OCI-LY7 (cell line): ENCODE data around the gene PZP. TPM values are rescaled to one million over a fixed set of nuclear protein-coding genes. Genes with fewer than 3 reads are reported as not detected.

Experiments
- BruUV-seq: library from RNA; stranded (reverse); fragments of 400-500 nt; replicated peaks from 2 replicates; lab custom pipeline; 2021; lab: Mats Ljungman, UMichigan
- CTCF ChIA-PET: fragments of 300-600 bp; sonication (Branson Sonifier 250); formaldehyde crosslinking; loops from one replicate; lab custom pipeline; 2022; ENCODE audit warnings: antibody characterized with exemption; ENCODE audit not compliant: unreplicated experiment; lab: Charles Lee
- POLR2A ChIA-PET: fragments of 300-600 bp; sonication (Branson Sonifier 250); formaldehyde crosslinking; loops from one replicate; lab custom pipeline; 2022; ENCODE audit warnings: antibody characterized with exemption; lab: Charles Lee
- DNase-seq: peaks from one replicate; pipeline ENCODE4 v3.0.0-alpha.2; 2015; ENCODE audit warnings: low spot score
- H2AFZ ChIP-seq: fragments of 200-600 bp; sonication (generic), shearing (Covaris generic); 2 replicates; pipeline ENCODE4 v1.6.1; 2014; ENCODE audit warnings: mild to moderate bottlenecking, antibody characterized with exemption, low read length, moderate library complexity
- H3K27ac ChIP-seq: fragments of 200-600 bp; sonication (generic); 2 replicates; pipeline ENCODE4 v1.5.1; 2014; ENCODE audit warnings: mixed run types, low read depth, mild to moderate bottlenecking, moderate library complexity, low read length, inconsistent platforms; ENCODE audit not compliant: poor library complexity, severe bottlenecking
- H3K36me3 ChIP-seq: fragments of 200-600 bp; sonication (generic); 2 replicates; pipeline ENCODE4 v1.6.1; 2014; ENCODE audit warnings: mild to moderate bottlenecking, antibody characterized with exemption, low read length, moderate library complexity, mixed read lengths; ENCODE audit not compliant: insufficient read depth
- H3K4me1 ChIP-seq: fragments of 200-600 bp; sonication (generic); 2 replicates; pipeline ENCODE4 v1.5.1; 2014; ENCODE audit warnings: mild to moderate bottlenecking, low read length; ENCODE audit not compliant: insufficient read depth, poor library complexity, severe bottlenecking
- H3K4me2 ChIP-seq: fragments of 200-600 bp; sonication (generic); 2 replicates; pipeline ENCODE4 v1.6.1; 2014; ENCODE audit warnings: mild to moderate bottlenecking, low read length
- H3K4me3 ChIP-seq: fragments of 200-600 bp; sonication (generic); 2 replicates; pipeline ENCODE4 v1.5.1; 2014; ENCODE audit warnings: mild to moderate bottlenecking, low read depth, low read length; ENCODE audit not compliant: poor library complexity, severe bottlenecking
- H3K79me2 ChIP-seq: fragments of 200-600 bp; sonication (generic); 2 replicates; pipeline ENCODE4 v1.6.1; 2016; ENCODE audit warnings: low read depth, mild to moderate bottlenecking, low read length, moderate library complexity, mixed read lengths; ENCODE audit not compliant: insufficient read depth
- H3K9me2 ChIP-seq: fragments of 200-600 bp; sonication (generic); 2 replicates; pipeline ENCODE4 v1.6.1; 2016; ENCODE audit warnings: mild to moderate bottlenecking, low read length, mixed read lengths; ENCODE audit not compliant: insufficient read depth
- H3K9me3 ChIP-seq: fragments of 200-600 bp; sonication (generic); 2 replicates; pipeline ENCODE4 v1.6.1; 2014; ENCODE audit warnings: mild to moderate bottlenecking, mixed run types, low read length, mixed read lengths
- H4K20me1 ChIP-seq: fragments of 200-600 bp; sonication (generic); 2 replicates; pipeline ENCODE4 v1.6.1; 2014; ENCODE audit warnings: mild to moderate bottlenecking, antibody characterized with exemption, low read length, moderate library complexity, mixed read lengths; ENCODE audit not compliant: insufficient read depth
- CTCF ChIP-seq: fragments of 200-600 bp; sonication (generic); conservative IDR thresholded peaks from 2 replicates; pipeline ENCODE4 v1.5.1; 2014; ENCODE audit warnings: mild to moderate bottlenecking, antibody characterized with exemption, low read length, moderate library complexity, mixed read lengths
- EZH2phosphoT487 ChIP-seq: fragments of 200-600 bp; sonication (generic); IDR thresholded peaks from 2 replicates; pipeline ENCODE4 v1.6.1; 2018; ENCODE audit warnings: low read depth, borderline replicate concordance, mild to moderate bottlenecking, mixed run types, antibody characterized with exemption, low read length, moderate library complexity, mixed read lengths
- intact Hi-C: fragments of 100-400 bp; cut with micrococcal nuclease; formaldehyde crosslinking; loops from one replicate; pipeline ENCODE4 v1.10.0; 2022; ENCODE audit not compliant: unreplicated experiment
- total RNA-seq, 2 experiments: library from RNA; depleted of rRNA in 1 of 2; stranded (reverse); fragments of >200 nt in 1 of 2; shearing (Covaris generic) in 1 of 2; gene quantifications; 2 replicates each; pipeline ENCODE4 v1.2.3, GENCODE V29; 2014 to 2022

The PZP gene
- total RNA-seq, 2 experiments from 2014 or later, result not detected

GRCh38 chr12:9127936-9128663 lies 80.1 kb downstream of the PZP start:
- H3K9me2 ChIP-seq, result no peaks in the 10 kb centered on the region
- TF ChIP-seq EZH2phosphoT487 (no peak), CTCF (no peak)
- H3K36me3 ChIP-seq, result no peaks in the 10 kb centered on the region
- ChIA-PET POLR2A (no interaction called here), CTCF (no interaction called here)
- H3K9me3 ChIP-seq, result no peaks in the 10 kb centered on the region
- intact Hi-C loops, result no loop called here
- H2AFZ ChIP-seq, result no peak overlapping the region
- H3K4me1 ChIP-seq, result no peaks in the 10 kb centered on the region
- H3K4me3 ChIP-seq, result no peak overlapping the region
- no peak for DNase-seq
- no peak overlapping the region for H3K4me2 ChIP-seq
- no peaks in the 10 kb centered on the region for H4K20me1 ChIP-seq
- no peaks in the 10 kb centered on the region for H3K79me2 ChIP-seq
- no peak overlapping the region for H3K27ac ChIP-seq
- BruUV-seq, result no TSS peak

GRCh38 chr12:9127484-9127883 lies 80.7 kb downstream of the PZP start:
- Histone ChIP-seq H4K20me1 (no peaks in the 10 kb centered on the region), H3K4me3 (no peak overlapping the region), H3K4me2 (no peak overlapping the region), H3K9me2 (no peaks in the 10 kb centered on the region), H3K79me2 (no peaks in the 10 kb centered on the region), H2AFZ (no peak overlapping the region), H3K9me3 (no peaks in the 10 kb centered on the region), H3K36me3 (no peaks in the 10 kb centered on the region), H3K4me1 (no peaks in the 10 kb centered on the region), H3K27ac (no peak overlapping the region)
- no peak for DNase-seq
- ChIA-PET CTCF (no interaction called here), POLR2A (no interaction called here)
- intact Hi-C loops, result no loop called here
- TF ChIP-seq EZH2phosphoT487 (no peak), CTCF (no peak)
- BruUV-seq, result no TSS peak

GRCh38 chr12:9124383-9125031 lies 83.7 kb downstream of the PZP start:
- Histone ChIP-seq H2AFZ (no peak overlapping the region), H3K79me2 (no peaks in the 10 kb centered on the region), H3K9me3 (no peaks in the 10 kb centered on the region), H3K4me2 (no peak overlapping the region), H3K27ac (no peak overlapping the region), H3K4me1 (no peaks in the 10 kb centered on the region), H4K20me1 (no peaks in the 10 kb centered on the region), H3K9me2 (no peaks in the 10 kb centered on the region), H3K36me3 (no peaks in the 10 kb centered on the region), H3K4me3 (no peak overlapping the region)
- TF ChIP-seq CTCF (no peak), EZH2phosphoT487 (no peak)
- CTCF ChIA-PET, result interaction anchor here (0.6 kb wide), 1 partner anchor 24 kb away, joined by 6 read pairs; no protein-coding TSS in a partner anchor
- intact Hi-C loops, result no loop called here
- POLR2A ChIA-PET, result interaction anchor here (0.6 to 1.1 kb wide), 2 partner anchors 9 to 265 kb away, joined by 3 read pairs; partner anchors contain the start of gene A2M
- no TSS peak for BruUV-seq
- DNase-seq, result no peak
